GM12891 (cell line): ENCODE measurements around the gene FCRLA.

Experiments used
- PAX5 ChIP-seq: IDR thresholded peaks from 2 replicates; pipeline ENCODE4 v1.6.1; 2011; ENCODE audit warnings: low read length, moderate library complexity, mild to moderate bottlenecking; ENCODE audit not compliant: insufficient read depth, severe bottlenecking
- POLR2A ChIP-seq: IDR thresholded peaks from 2 replicates; pipeline ENCODE4 v1.6.1; 2011; ENCODE audit warnings: low read depth, low read length, control low read depth
- POLR2AphosphoS5 ChIP-seq: IDR thresholded peaks from 2 replicates; pipeline ENCODE4 v1.6.1; 2011; ENCODE audit warnings: low read depth, low read length, control low read depth
- POU2F2 ChIP-seq: IDR thresholded peaks from 2 replicates; pipeline ENCODE4 v1.6.1; 2011; ENCODE audit warnings: low read depth, mild to moderate bottlenecking, control low read depth, low read length, moderate library complexity
- SPI1 ChIP-seq: IDR thresholded peaks from 2 replicates; pipeline ENCODE4 v1.6.1; 2011; ENCODE audit warnings: low read depth, low read length, control low read depth
- TAF1 ChIP-seq: IDR thresholded peaks from 2 replicates; pipeline ENCODE4 v1.6.1; 2011; ENCODE audit warnings: low read depth, low read length, control low read depth

- TF ChIP-seq TAF1 (no peak), POLR2AphosphoS5 (no peak), PAX5 (no peak), POLR2A (no peak), SPI1 (no peak), POU2F2 (no peak)
Measured at GRCh38 chr1:161733526-161733925, 26.5 kb downstream of the FCRLA start.
